HG03378 (cell line): ENCODE measurements around the gene SFXN2.
"Not testable (repeated sequence)": the region's sequence is repeated elsewhere in the genome, so short reads cannot be mapped to it uniquely, and the experiment has no call there.

Experiments
- ATAC-seq: cut with Tn5 transposase; IDR thresholded peaks from one replicate; pipeline ENCODE4 v1.9.1; 2021; ENCODE audit warnings: mild to moderate bottlenecking, moderate library complexity; ENCODE audit not compliant: unreplicated experiment

Gene SFXN2

GRCh38 chr10:102679596-102679995 is 34.8 kb upstream of the SFXN2 start:
- ATAC-seq = no peak

GRCh38 chr10:102681696-102682095 is 32.7 kb upstream of the SFXN2 start:
- ATAC-seq = no peak

- no peak for ATAC-seq
Measured at GRCh38 chr10:102682416-102682815, 32.0 kb upstream of the SFXN2 start.

GRCh38 chr10:102682981-102683380 is 31.5 kb upstream of the SFXN2 start:
- ATAC-seq = no peak

- ATAC-seq = no peak
Measured at GRCh38 chr10:102683736-102684135, 30.7 kb upstream of the SFXN2 start.

- ATAC-seq = no peak
Measured at GRCh38 chr10:102691285-102692066, 23.0 kb upstream of the SFXN2 start.

- ATAC-seq = not testable (repeated sequence)
Measured at GRCh38 chr10:102695401-102695800, 19.0 kb upstream of the SFXN2 start.

GRCh38 chr10:102696736-102697135 is 17.7 kb upstream of the SFXN2 start:
- ATAC-seq = no peak

GRCh38 chr10:102698894-102699293 is 15.5 kb upstream of the SFXN2 start:
- ATAC-seq = no peak

GRCh38 chr10:102701272-102701671 is 13.2 kb upstream of the SFXN2 start:
- ATAC-seq = no peak

- ATAC-seq = no peak
Measured at GRCh38 chr10:102701796-102702195, 12.6 kb upstream of the SFXN2 start.

GRCh38 chr10:102702742-102703141 is 11.7 kb upstream of the SFXN2 start:
- no peak for ATAC-seq

- no peak for ATAC-seq
Measured at GRCh38 chr10:102704915-102705314, 9.5 kb upstream of the SFXN2 start.

GRCh38 chr10:102705531-102705930 is 8.9 kb upstream of the SFXN2 start:
- ATAC-seq = no peak

GRCh38 chr10:102710609-102711008 is 3.8 kb upstream of the SFXN2 start:
- ATAC-seq = no peak

- no peak for ATAC-seq
Measured at GRCh38 chr10:102712089-102712488, 2.3 kb upstream of the SFXN2 start.

GRCh38 chr10:102712843-102713538 is 1.4 kb upstream of the SFXN2 start:
- ATAC-seq = no peak

GRCh38 chr10:102713539-102713813 is 960 bp upstream of the SFXN2 start:
- peak; percentile 42 for ATAC-seq

- peak; percentile 68 for ATAC-seq
Measured at GRCh38 chr10:102713814-102714620, 419 bp upstream of the SFXN2 start, which contains the start of gene ARL3. ARL3 (minus strand) TSS chr10:102714397; CDS start chr10:102714275, 122 bp downstream.

GRCh38 chr10:102715880-102716279 is 1.4 kb downstream of the SFXN2 start:
- no peak for ATAC-seq

GRCh38 chr10:102716900-102717565 is 2.6 kb downstream of the SFXN2 start:
- ATAC-seq = not testable (repeated sequence)
